Measurements from ENCODE around the gene PITPNM1. TPM values are rescaled to one million over a fixed set of nuclear protein-coding genes. Genes with fewer than 3 reads are reported as not detected.

PITPNM1 gene
- total RNA-seq, 3 donors from 2014 or later (not counting 1 experiment from before 2014, with no cell fraction given), result 99.9 to 135 (median 123) TPM

- Histone ChIP-seq H3K4me3 (ENCODE audit: low read length) (no peak overlapping the region), H3K36me3 (ENCODE audit: control insufficient read depth, insufficient read depth, low read length) (peaks cover 56% of the 10 kb centered on the region), H3K27me3 (ENCODE audit: control insufficient read depth, insufficient read depth, low read length) (no peaks in the 10 kb centered on the region), H3K4me1 (ENCODE audit: control insufficient read depth, insufficient read depth, low read length) (peaks cover 26% of the 10 kb centered on the region), H3K9me3 (ENCODE audit: control insufficient read depth, insufficient read depth, low read length) (no peaks in the 10 kb centered on the region), H3K27ac (ENCODE audit: low read length) (no peak overlapping the region)
- Mint-ChIP-seq H3K4me3 (no peak overlapping the region), H3K4me1 (peaks cover 30 to 44% of the 10 kb centered on the region in 2 donors), H3K9me3 (no peaks in the 10 kb centered on the region), H3K27ac (no peak overlapping the region), H3K36me3 (peaks cover 7% of the 10 kb centered on the region), H3K27me3 (ENCODE audit: low read depth in 2 of 2) (no peaks in the 10 kb centered on the region)
- intact Hi-C loops (cut with micrococcal nuclease), result loop anchor here (10.0 kb wide), 1 partner anchor 113 kb away; no protein-coding TSS in a partner anchor
- no peak for TF ChIP-seq CTCF (IDR thresholded peaks at IDR 0.05)
- WGBS (ENCODE audit: insufficient coverage), result 98% methylated on average over 18 of the region's 18 CpGs
- DNase-seq (no peak), ATAC-seq (no peak)
Observed at GRCh38 chr11:67501854-67502253, 3.3 kb downstream of the PITPNM1 start.

DNA sequence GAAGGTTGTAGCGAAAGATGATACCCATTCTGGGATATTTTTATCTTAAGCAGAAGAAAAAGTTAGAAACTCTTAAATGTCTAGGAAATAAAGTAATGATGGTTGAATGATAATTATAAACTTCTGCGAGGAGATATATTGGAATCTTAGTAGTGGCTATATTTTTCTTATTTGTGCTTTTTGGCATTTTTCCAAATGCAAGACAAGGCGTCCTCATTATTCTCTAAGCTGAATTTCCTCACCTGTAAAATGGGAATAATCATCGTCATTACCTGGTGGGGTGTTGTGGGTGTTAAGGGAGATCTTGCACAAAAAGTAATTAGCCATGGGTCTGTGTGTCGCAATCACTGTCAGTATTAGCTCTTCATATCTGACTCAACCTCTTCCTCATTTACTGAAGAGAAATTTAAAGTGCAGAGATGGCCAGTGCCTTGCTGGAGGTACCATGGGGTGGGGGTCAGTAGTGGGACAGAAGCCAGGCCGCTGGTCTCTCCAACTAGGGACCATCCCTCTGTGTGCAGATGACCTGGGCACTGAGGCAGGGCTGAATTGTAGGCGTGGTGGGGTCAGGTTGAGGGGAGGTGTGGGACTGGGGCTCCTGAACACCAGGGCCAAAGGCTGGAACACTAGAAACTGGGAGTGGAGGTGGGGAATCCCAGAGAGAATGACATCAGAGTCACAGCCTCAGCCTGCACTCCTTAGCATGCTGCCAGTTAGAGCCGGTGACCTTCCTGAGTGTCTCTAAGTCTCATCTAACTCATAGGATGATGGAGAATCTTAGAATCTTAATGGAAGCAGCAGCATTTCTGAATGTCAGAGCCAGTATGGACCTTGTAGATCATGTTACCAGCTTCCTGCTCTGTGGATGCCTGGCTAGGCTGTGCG, 4.1 kb downstream of the PITPNM1 start:
- TF ChIP-seq CTCF (IDR thresholded peaks at IDR 0.05), result no peak
- Mint-ChIP-seq H3K36me3 (peaks cover 7% of the 10 kb centered on the region), H3K27me3 (ENCODE audit: low read depth in 2 of 2) (no peaks in the 10 kb centered on the region), H3K4me3 (peak overlapping the region; percentile 55), H3K4me1 (peaks cover 22 to 37% of the 10 kb centered on the region in 2 donors), H3K9me3 (no peaks in the 10 kb centered on the region), H3K27ac (peak overlapping the region in 1 of 2 donors; percentile 52)
- Histone ChIP-seq H3K27me3 (ENCODE audit: control insufficient read depth, insufficient read depth, low read length) (no peaks in the 10 kb centered on the region), H3K4me1 (ENCODE audit: control insufficient read depth, insufficient read depth, low read length) (peaks cover 19% of the 10 kb centered on the region), H3K4me3 (ENCODE audit: low read length) (no peak overlapping the region), H3K9me3 (ENCODE audit: control insufficient read depth, insufficient read depth, low read length) (no peaks in the 10 kb centered on the region), H3K36me3 (ENCODE audit: control insufficient read depth, insufficient read depth, low read length) (peaks cover 55% of the 10 kb centered on the region), H3K27ac (ENCODE audit: low read length) (no peak overlapping the region)
- intact Hi-C loops (cut with micrococcal nuclease), result loop anchor here (10.0 kb wide), 1 partner anchor 114 kb away; no protein-coding TSS in a partner anchor
- no peak for ATAC-seq
- WGBS (ENCODE audit: insufficient coverage), result 97% methylated on average over 8 of the region's 9 CpGs
- no peak for DNase-seq

DNA sequence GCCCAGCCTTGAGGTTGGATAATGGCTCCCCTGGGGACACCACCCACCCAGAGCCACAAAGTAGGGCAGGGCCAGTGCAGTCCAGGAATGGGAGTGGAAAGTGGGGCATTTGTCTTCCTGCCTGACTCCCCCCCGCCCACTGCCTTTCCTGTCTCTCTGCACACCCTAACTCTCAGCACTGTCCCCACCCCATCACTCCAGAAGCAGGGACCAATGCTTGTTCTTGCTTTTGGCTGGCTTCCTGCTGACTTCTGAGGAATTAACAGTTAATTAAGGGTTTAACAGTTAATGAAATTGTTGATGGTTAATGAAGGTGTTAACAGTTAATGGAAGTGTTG, 4.7 kb downstream of the PITPNM1 start:
- H3K9me3 Mint-ChIP-seq, result no peaks in the 10 kb centered on the region
- peak overlapping the region; percentile 55 for H3K4me3 Mint-ChIP-seq
- H3K27me3 Mint-ChIP-seq (ENCODE audit: low read depth in 2 of 2), result no peaks in the 10 kb centered on the region
- no peak for ATAC-seq
- H3K4me3 ChIP-seq (ENCODE audit: low read length), result no peak overlapping the region
- no peak overlapping the region for H3K27ac ChIP-seq (ENCODE audit: low read length)
- peaks cover 12% of the 10 kb centered on the region for H3K4me1 ChIP-seq (ENCODE audit: control insufficient read depth, insufficient read depth, low read length)
- H3K36me3 ChIP-seq (ENCODE audit: control insufficient read depth, insufficient read depth, low read length), result peaks cover 61% of the 10 kb centered on the region
- peaks cover 7% of the 10 kb centered on the region for H3K36me3 Mint-ChIP-seq
- TF ChIP-seq CTCF (IDR thresholded peaks at IDR 0.05), result no peak
- H3K4me1 Mint-ChIP-seq, result peaks cover 16 to 30% of the 10 kb centered on the region in 2 donors
- intact Hi-C loops (cut with micrococcal nuclease), result loop anchor here (10.0 kb wide), 1 partner anchor 114 kb away; no protein-coding TSS in a partner anchor
- no peaks in the 10 kb centered on the region for H3K27me3 ChIP-seq (ENCODE audit: control insufficient read depth, insufficient read depth, low read length)
- no peaks in the 10 kb centered on the region for H3K9me3 ChIP-seq (ENCODE audit: control insufficient read depth, insufficient read depth, low read length)
- WGBS (ENCODE audit: insufficient coverage), result 71% methylated on average over 1 of the region's 1 CpG
- peak overlapping the region in 1 of 2 donors; percentile 52 for H3K27ac Mint-ChIP-seq
- no peak for DNase-seq
